Neural progenitor cell (in vitro differentiated cells): ENCODE data around the gene NFASC. TPM values are rescaled to one million over a fixed set of nuclear protein-coding genes. Genes with fewer than 3 reads are reported as not detected.
A peak's percentile ranks its signal among the peaks of the same experiment; 100 is the strongest.

Experiments used
- DNase-seq: peaks from one replicate; pipeline ENCODE4 v3.0.0-alpha.2; 2016; ENCODE audit warnings: low spot score
- H2AFZ ChIP-seq: fragments of 200-600 bp; sonication (generic); replicated peaks from 2 replicates; pipeline ENCODE4 v1.6.1; 2016; ENCODE audit warnings: antibody characterized with exemption
- H3F3A ChIP-seq: fragments of 200-600 bp; sonication (generic); 2 replicates; pipeline ENCODE4 v1.6.1; 2016; ENCODE audit warnings: antibody characterized with exemption, low read depth
- H3K27ac ChIP-seq: fragments of 200-600 bp; sonication (generic); 2 replicates; pipeline ENCODE4 v1.5.1; 2016; ENCODE audit warnings: mild to moderate bottlenecking
- H3K27me3 ChIP-seq: fragments of 200-600 bp; sonication (generic); 2 replicates; pipeline ENCODE4 v1.6.1; 2016; ENCODE audit warnings: mild to moderate bottlenecking, moderate library complexity
- H3K36me3 ChIP-seq: fragments of 200-600 bp; sonication (generic); 2 replicates; pipeline ENCODE4 v1.5.1; 2016
- H3K4me1 ChIP-seq: fragments of 200-600 bp; sonication (generic); 2 replicates; pipeline ENCODE4 v1.6.1; 2016; ENCODE audit warnings: mixed run types
- H3K4me2 ChIP-seq: fragments of 200-600 bp; sonication (generic); 2 replicates; pipeline ENCODE4 v1.6.1; 2016
- H3K4me3 ChIP-seq: fragments of 200-600 bp; sonication (generic); 2 replicates; pipeline ENCODE4 v1.5.1; 2016
- H3K79me2 ChIP-seq: fragments of 200-600 bp; sonication (generic); 2 replicates; pipeline ENCODE4 v1.6.1; 2016; ENCODE audit warnings: low read depth
- H3K9ac ChIP-seq: fragments of 200-600 bp; sonication (generic); 2 replicates; pipeline ENCODE4 v1.6.1; 2016
- H3K9me3 ChIP-seq: fragments of 200-600 bp; sonication (generic); 2 replicates; pipeline ENCODE4 v1.5.1; 2016; ENCODE audit warnings: low read depth
- H4K20me1 ChIP-seq: fragments of 200-600 bp; sonication (generic); 2 replicates; pipeline ENCODE4 v1.6.1; 2016; ENCODE audit warnings: low read depth
- H3K27ac Mint-ChIP-seq: 3 replicates; pipeline ENCODE4 v1.8.0; 2021; ENCODE audit warnings: mixed read lengths
- H3K27me3 Mint-ChIP-seq: 2 replicates; pipeline ENCODE4 v1.8.0; 2022; ENCODE audit warnings: low read depth, mild to moderate bottlenecking, inconsistent platforms, moderate library complexity, mixed read lengths; ENCODE audit not compliant: insufficient read depth
- H3K36me3 Mint-ChIP-seq: 3 replicates; pipeline ENCODE4 v1.8.0; 2021; ENCODE audit warnings: mixed read lengths
- H3K4me1 Mint-ChIP-seq: 3 replicates; pipeline ENCODE4 v1.8.0; 2021; ENCODE audit warnings: mixed read lengths
- H3K4me3 Mint-ChIP-seq: 3 replicates; pipeline ENCODE4 v1.8.0; 2021; ENCODE audit warnings: mild to moderate bottlenecking, moderate library complexity, mixed read lengths
- H3K9me3 Mint-ChIP-seq: 3 replicates; pipeline ENCODE4 v1.8.0; 2020; ENCODE audit warnings: mixed read lengths
- CTCF ChIP-seq: fragments of 200-600 bp; sonication (generic); IDR thresholded peaks from 2 replicates; pipeline ENCODE4 v1.5.1; 2017; ENCODE audit warnings: antibody characterized with exemption, mild to moderate bottlenecking
- EZH2 ChIP-seq: fragments of 200-600 bp; sonication (generic); IDR thresholded peaks from 2 replicates; pipeline ENCODE4 v1.6.1; 2017; ENCODE audit warnings: antibody characterized with exemption, mild to moderate bottlenecking, moderate library complexity
- EZH2phosphoT487 ChIP-seq: fragments of 200-600 bp; sonication (generic); IDR thresholded peaks from 2 replicates; pipeline ENCODE4 v1.6.1; 2017; ENCODE audit warnings: antibody characterized with exemption
- total RNA-seq: library from RNA; depleted of rRNA; stranded (reverse); fragments of >200 nt; gene quantifications from 2 replicates; pipeline ENCODE4 v1.2.3, GENCODE V29; 2015; ENCODE audit warnings: low replicate concordance

The NFASC gene
- total RNA-seq, 1 donor from 2014 or later: 2.5 TPM

- H2AFZ ChIP-seq: no peak overlapping the region
- H3K27me3 ChIP-seq: peaks cover 64% of the 10 kb centered on the region
- H4K20me1 ChIP-seq: peaks cover 12% of the 10 kb centered on the region
- no peaks in the 10 kb centered on the region for H3K36me3 ChIP-seq
- peaks cover 21% of the 10 kb centered on the region for H3F3A ChIP-seq
- H3K27ac ChIP-seq: no peak overlapping the region
- no peak overlapping the region for H3K9ac ChIP-seq
- Mint-ChIP-seq H3K9me3 (no peaks in the 10 kb centered on the region), H3K36me3 (peaks cover 4% of the 10 kb centered on the region), H3K4me1 (peaks cover 33% of the 10 kb centered on the region), H3K27ac (no peak overlapping the region), H3K4me3 (no peak overlapping the region), H3K27me3 (peaks cover 10% of the 10 kb centered on the region)
- peaks cover 33% of the 10 kb centered on the region for H3K4me1 ChIP-seq
- H3K4me3 ChIP-seq: no peak overlapping the region
- no peak overlapping the region for H3K4me2 ChIP-seq
- no peak for DNase-seq
- no peaks in the 10 kb centered on the region for H3K79me2 ChIP-seq
- TF ChIP-seq CTCF: no peak
- TF ChIP-seq EZH2phosphoT487: no peak
- no peak for TF ChIP-seq EZH2
- no peaks in the 10 kb centered on the region for H3K9me3 ChIP-seq
Observed at GRCh38 chr1:205001162-205001561, 130.5 kb downstream of the NFASC start.

- H3K9me3 ChIP-seq: no peaks in the 10 kb centered on the region
- DNase-seq: no peak
- H3K36me3 ChIP-seq: no peaks in the 10 kb centered on the region
- H3F3A ChIP-seq: peaks cover 21% of the 10 kb centered on the region
- H4K20me1 ChIP-seq: peaks cover 12% of the 10 kb centered on the region
- no peak overlapping the region for H2AFZ ChIP-seq
- H3K27ac ChIP-seq: no peak overlapping the region
- Mint-ChIP-seq H3K27me3 (peaks cover 15% of the 10 kb centered on the region), H3K9me3 (peaks cover 2% of the 10 kb centered on the region), H3K36me3 (peaks cover 1% of the 10 kb centered on the region), H3K4me1 (peaks cover 33% of the 10 kb centered on the region), H3K27ac (no peak overlapping the region), H3K4me3 (no peak overlapping the region)
- no peaks in the 10 kb centered on the region for H3K79me2 ChIP-seq
- no peak overlapping the region for H3K9ac ChIP-seq
- peak overlapping the region; percentile 67 for H3K4me2 ChIP-seq
- TF ChIP-seq EZH2phosphoT487 (no peak), EZH2 (no peak), CTCF (no peak)
- H3K4me1 ChIP-seq: peaks cover 33% of the 10 kb centered on the region
- peak overlapping the region; percentile 1 for H3K4me3 ChIP-seq
- peaks cover 71% of the 10 kb centered on the region for H3K27me3 ChIP-seq
Observed at GRCh38 chr1:205002705-205003104, 132.0 kb downstream of the NFASC start.

- peak overlapping the region; percentile 1 for H3K4me3 ChIP-seq
- no peak overlapping the region for H3K4me3 Mint-ChIP-seq
- peak; percentile 97 for TF ChIP-seq EZH2phosphoT487
- no peak for TF ChIP-seq EZH2
- H3K9me3 ChIP-seq: no peaks in the 10 kb centered on the region
- H3F3A ChIP-seq: peaks cover 21% of the 10 kb centered on the region
- no peaks in the 10 kb centered on the region for H3K36me3 ChIP-seq
- peak; percentile 75 for DNase-seq
- H3K9me3 Mint-ChIP-seq: peaks cover 2% of the 10 kb centered on the region
- H3K9ac ChIP-seq: no peak overlapping the region
- H3K4me1 ChIP-seq: peaks cover 26% of the 10 kb centered on the region
- H3K79me2 ChIP-seq: no peaks in the 10 kb centered on the region
- H3K27me3 ChIP-seq: peaks cover 71% of the 10 kb centered on the region
- peak overlapping the region; percentile 74 for H3K27ac Mint-ChIP-seq
- peaks cover 1% of the 10 kb centered on the region for H3K36me3 Mint-ChIP-seq
- no peak overlapping the region for H2AFZ ChIP-seq
- peaks cover 15% of the 10 kb centered on the region for H3K27me3 Mint-ChIP-seq
- H3K4me1 Mint-ChIP-seq: peaks cover 33% of the 10 kb centered on the region
- no peak overlapping the region for H3K27ac ChIP-seq
- peaks cover 12% of the 10 kb centered on the region for H4K20me1 ChIP-seq
- peak overlapping the region; percentile 67 for H3K4me2 ChIP-seq
Observed at GRCh38 chr1:205003358-205004131, 132.9 kb downstream of the NFASC start.

GRCh38 chr1:205004351-205004750, 133.7 kb downstream of the NFASC start:
- Mint-ChIP-seq H3K36me3 (no peaks in the 10 kb centered on the region), H3K4me3 (no peak overlapping the region), H3K4me1 (peaks cover 31% of the 10 kb centered on the region), H3K27ac (no peak overlapping the region), H3K9me3 (peaks cover 2% of the 10 kb centered on the region), H3K27me3 (peaks cover 15% of the 10 kb centered on the region)
- Histone ChIP-seq H3K9ac (no peak overlapping the region), H3K27ac (no peak overlapping the region), H3K4me2 (no peak overlapping the region), H3K36me3 (no peaks in the 10 kb centered on the region), H3K79me2 (no peaks in the 10 kb centered on the region), H3K27me3 (peaks cover 71% of the 10 kb centered on the region), H3K9me3 (no peaks in the 10 kb centered on the region), H4K20me1 (peaks cover 12% of the 10 kb centered on the region), H3F3A (peaks cover 19% of the 10 kb centered on the region), H3K4me1 (peaks cover 20% of the 10 kb centered on the region), H3K4me3 (no peak overlapping the region), H2AFZ (no peak overlapping the region)
- no peak for TF ChIP-seq EZH2phosphoT487
- no peak for TF ChIP-seq CTCF
- no peak for TF ChIP-seq EZH2
- DNase-seq: no peak
